ENCODE measurements around the gene AGPS. TPM values are rescaled to one million over a fixed set of nuclear protein-coding genes. Genes with fewer than 3 reads are reported as not detected.

AGPS gene
- polyA plus RNA-seq, 3 donors from 2014 or later: 16.1 to 27.2 (median 18.0) TPM

- H3K27me3 Mint-ChIP-seq (ENCODE audit: low read depth in 3 of 3): peaks cover 0 to 6% (median 3%) of the 10 kb centered on the region in 3 donors
- no peaks in the 10 kb centered on the region for H3K36me3 Mint-ChIP-seq
- DNase-seq: no peak
- no peaks in the 10 kb centered on the region for H3K9me3 Mint-ChIP-seq
- peaks cover 60 to 88% of the 10 kb centered on the region in 2 donors for H3K4me1 Mint-ChIP-seq
- no peak overlapping the region for H3K4me3 Mint-ChIP-seq
- H3K27ac Mint-ChIP-seq: peak overlapping the region in 1 of 6 donors; percentile 31
These were observed 2.9 kb downstream of the AGPS start for GRCh38 chr2:177395351-177396065.

DNA sequence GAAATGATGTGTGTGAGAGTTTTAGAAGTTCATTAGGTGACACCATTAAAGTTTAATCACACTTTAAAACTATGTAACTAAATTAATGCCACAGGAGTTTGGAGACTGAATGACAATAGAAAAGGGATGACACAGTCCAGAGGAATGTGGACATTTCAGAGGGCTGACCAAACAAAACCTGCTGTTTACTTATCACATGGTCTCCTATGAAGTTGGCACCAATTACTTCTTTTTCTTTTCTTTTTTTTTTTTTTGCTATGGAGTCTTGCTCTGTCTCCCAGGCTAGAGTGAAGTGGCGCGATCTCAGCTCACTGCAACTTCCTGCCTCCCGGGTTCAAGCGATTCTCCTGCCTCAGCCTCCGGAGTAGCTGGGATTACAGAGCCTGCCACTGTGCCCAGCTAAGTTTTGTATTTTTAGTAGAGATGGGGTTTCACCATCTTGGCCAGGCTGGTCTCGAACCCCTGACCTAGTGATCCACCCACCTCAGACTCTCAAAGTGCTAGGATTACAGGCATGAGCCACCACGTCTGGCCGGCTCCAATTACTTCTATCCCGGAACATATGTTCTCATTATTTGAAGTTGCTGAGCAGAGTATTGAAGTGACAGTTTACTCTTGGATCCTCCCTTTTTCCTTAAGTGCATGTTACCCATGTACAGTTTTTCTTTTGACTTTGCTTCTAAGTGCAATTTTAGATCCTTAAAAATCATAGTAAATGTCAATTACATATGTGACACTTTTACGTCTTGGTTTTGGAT is 4.3 kb downstream of the AGPS start:
- Mint-ChIP-seq H3K4me1 (peaks cover 57 to 88% of the 10 kb centered on the region in 2 donors), H3K36me3 (no peaks in the 10 kb centered on the region), H3K27ac (no peak overlapping the region), H3K27me3 (ENCODE audit: low read depth in 3 of 3) (peaks cover 0 to 6% (median 3%) of the 10 kb centered on the region in 3 donors), H3K9me3 (no peaks in the 10 kb centered on the region), H3K4me3 (peak overlapping the region in 1 of 5 donors; percentile 24)
- DNase-seq: no peak

DNA sequence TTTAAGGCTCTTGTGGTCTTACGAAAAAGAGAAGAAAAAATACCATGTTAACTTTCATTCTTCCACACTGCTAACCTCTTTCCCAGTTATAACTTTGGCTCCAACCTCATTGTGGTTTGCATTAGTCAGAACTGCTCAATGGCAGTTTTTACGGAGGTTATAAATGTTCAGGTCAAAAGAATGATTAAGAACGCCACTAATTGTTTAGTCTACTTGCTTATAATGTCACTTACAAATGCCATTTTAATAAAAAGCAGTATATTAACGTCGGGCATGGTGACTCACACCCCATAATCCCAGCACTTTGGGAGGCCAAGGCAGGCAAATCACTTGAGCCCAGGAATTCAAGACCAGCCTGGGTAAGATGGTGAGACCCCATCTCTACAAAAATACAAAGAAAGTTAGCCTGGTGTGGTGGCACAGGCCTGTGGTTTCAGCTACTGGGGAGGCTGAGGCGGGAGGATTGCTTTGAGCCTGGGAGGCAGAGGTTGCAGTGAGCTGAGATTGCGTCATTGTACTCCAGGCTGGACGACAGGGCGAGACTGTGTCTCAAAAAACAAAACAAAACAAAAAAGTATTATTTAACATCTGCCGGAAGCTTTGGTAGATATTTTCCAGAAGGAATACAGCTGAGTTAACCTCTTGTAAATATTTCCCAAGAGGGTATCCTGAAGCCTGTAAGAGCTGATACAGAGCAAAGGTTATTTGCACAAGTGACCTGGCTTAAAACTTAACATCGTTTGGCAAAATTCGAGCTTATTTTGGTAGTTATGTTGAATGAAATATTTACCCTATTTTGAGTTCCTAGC is 5.1 kb downstream of the AGPS start:
- Mint-ChIP-seq H3K27me3 (ENCODE audit: low read depth in 3 of 3) (peaks cover 0 to 6% (median 0%) of the 10 kb centered on the region in 3 donors), H3K27ac (peak overlapping the region in 1 of 6 donors; percentile 32), H3K4me3 (no peak overlapping the region), H3K9me3 (no peaks in the 10 kb centered on the region), H3K36me3 (no peaks in the 10 kb centered on the region), H3K4me1 (peaks cover 54 to 91% of the 10 kb centered on the region in 2 donors)
- no peak for DNase-seq

- H3K36me3 Mint-ChIP-seq: no peaks in the 10 kb centered on the region
- no peak overlapping the region for H3K4me3 Mint-ChIP-seq
- no peaks in the 10 kb centered on the region for H3K9me3 Mint-ChIP-seq
- H3K4me1 Mint-ChIP-seq: peaks cover 53 to 90% of the 10 kb centered on the region in 2 donors
- no peak for DNase-seq
- peak overlapping the region in 1 of 6 donors; percentile 6 for H3K27ac Mint-ChIP-seq
- peaks cover 0 to 1% (median 0%) of the 10 kb centered on the region in 3 donors for H3K27me3 Mint-ChIP-seq (ENCODE audit: low read depth in 3 of 3)
These were observed 5.7 kb downstream of the AGPS start for GRCh38 chr2:177398290-177398683.

- Mint-ChIP-seq H3K27ac (peak overlapping the region in 1 of 6 donors; percentile 71), H3K4me3 (no peak overlapping the region), H3K9me3 (no peaks in the 10 kb centered on the region), H3K4me1 (peaks cover 51 to 90% of the 10 kb centered on the region in 2 donors), H3K36me3 (no peaks in the 10 kb centered on the region), H3K27me3 (ENCODE audit: low read depth in 3 of 3) (no peaks in the 10 kb centered on the region)
- DNase-seq: no peak
These were observed 6.2 kb downstream of the AGPS start for GRCh38 chr2:177398791-177399190.

GRCh38 chr2:177399376-177399775 is 6.8 kb downstream of the AGPS start:
- Mint-ChIP-seq H3K27ac (no peak overlapping the region), H3K4me3 (no peak overlapping the region), H3K9me3 (no peaks in the 10 kb centered on the region), H3K36me3 (no peaks in the 10 kb centered on the region), H3K4me1 (peaks cover 50 to 90% of the 10 kb centered on the region in 2 donors), H3K27me3 (ENCODE audit: low read depth in 3 of 3) (no peaks in the 10 kb centered on the region)
- DNase-seq: no peak

DNA sequence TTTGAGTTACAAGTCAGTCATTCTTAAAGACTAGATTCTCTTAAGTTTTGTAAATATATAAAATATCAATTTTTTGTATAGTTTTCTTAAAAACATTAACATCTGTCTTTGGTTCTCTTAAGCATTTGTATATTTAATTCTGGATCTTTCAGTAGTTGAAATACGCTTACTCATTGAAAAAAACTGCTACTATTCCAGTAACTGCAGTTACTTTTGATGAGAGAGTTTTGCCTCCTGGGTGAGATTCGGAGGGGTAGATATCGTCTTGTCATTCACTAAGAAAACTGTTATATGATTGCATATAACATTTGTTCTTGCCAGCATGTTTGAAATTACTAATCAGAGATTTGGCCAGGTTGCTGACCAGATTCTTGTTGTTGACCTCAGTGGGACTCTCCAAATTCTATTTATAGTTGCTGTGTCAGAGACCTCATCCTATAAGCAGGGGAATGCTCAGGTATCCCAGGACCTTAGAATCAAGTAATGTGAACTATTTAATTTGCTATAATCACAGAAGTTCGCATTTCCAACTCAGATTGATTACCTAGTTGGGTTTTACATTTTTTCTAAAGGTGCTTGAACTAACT is 7.9 kb downstream of the AGPS start:
- no peaks in the 10 kb centered on the region for H3K27me3 Mint-ChIP-seq (ENCODE audit: low read depth in 3 of 3)
- H3K4me3 Mint-ChIP-seq: no peak overlapping the region
- H3K4me1 Mint-ChIP-seq: peaks cover 42 to 90% of the 10 kb centered on the region in 2 donors
- no peak for DNase-seq
- no peaks in the 10 kb centered on the region for H3K9me3 Mint-ChIP-seq
- no peaks in the 10 kb centered on the region for H3K36me3 Mint-ChIP-seq
- no peak overlapping the region for H3K27ac Mint-ChIP-seq

GRCh38 chr2:177402096-177402495 is 9.5 kb downstream of the AGPS start:
- Mint-ChIP-seq H3K36me3 (no peaks in the 10 kb centered on the region), H3K4me3 (no peak overlapping the region), H3K27me3 (ENCODE audit: low read depth in 3 of 3) (no peaks in the 10 kb centered on the region), H3K9me3 (no peaks in the 10 kb centered on the region), H3K4me1 (peaks cover 50 to 91% of the 10 kb centered on the region in 2 donors), H3K27ac (no peak overlapping the region)
- no peak for DNase-seq

GRCh38 chr2:177403838-177404237 is 11.3 kb downstream of the AGPS start:
- Mint-ChIP-seq H3K4me3 (no peak overlapping the region), H3K27ac (no peak overlapping the region), H3K27me3 (ENCODE audit: low read depth in 3 of 3) (no peaks in the 10 kb centered on the region), H3K36me3 (no peaks in the 10 kb centered on the region), H3K4me1 (peaks cover 47 to 91% of the 10 kb centered on the region in 2 donors), H3K9me3 (no peaks in the 10 kb centered on the region)
- no peak for DNase-seq

DNA sequence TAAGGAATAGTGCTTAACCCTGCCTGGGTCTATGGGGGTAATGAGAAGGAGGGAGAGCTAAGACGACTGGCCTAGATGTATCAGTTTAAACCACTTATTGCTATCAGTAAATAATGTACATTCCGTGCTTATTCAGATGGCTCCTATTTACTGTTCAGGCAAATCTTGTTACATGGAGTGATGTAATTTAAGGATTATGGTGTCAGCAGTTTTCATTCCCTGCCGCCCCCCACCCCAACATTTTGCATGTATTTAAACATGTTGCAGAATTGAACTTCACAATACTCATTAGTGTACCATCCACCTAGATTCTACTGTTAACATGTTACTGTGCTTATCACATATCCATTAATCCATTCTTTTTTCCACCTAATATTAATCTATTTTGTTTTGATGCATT is 11.7 kb downstream of the AGPS start:
- Mint-ChIP-seq H3K4me1 (peaks cover 43 to 88% of the 10 kb centered on the region in 2 donors), H3K4me3 (no peak overlapping the region), H3K36me3 (no peaks in the 10 kb centered on the region), H3K9me3 (no peaks in the 10 kb centered on the region), H3K27me3 (ENCODE audit: low read depth in 3 of 3) (no peaks in the 10 kb centered on the region), H3K27ac (no peak overlapping the region)
- no peak for DNase-seq

DNA sequence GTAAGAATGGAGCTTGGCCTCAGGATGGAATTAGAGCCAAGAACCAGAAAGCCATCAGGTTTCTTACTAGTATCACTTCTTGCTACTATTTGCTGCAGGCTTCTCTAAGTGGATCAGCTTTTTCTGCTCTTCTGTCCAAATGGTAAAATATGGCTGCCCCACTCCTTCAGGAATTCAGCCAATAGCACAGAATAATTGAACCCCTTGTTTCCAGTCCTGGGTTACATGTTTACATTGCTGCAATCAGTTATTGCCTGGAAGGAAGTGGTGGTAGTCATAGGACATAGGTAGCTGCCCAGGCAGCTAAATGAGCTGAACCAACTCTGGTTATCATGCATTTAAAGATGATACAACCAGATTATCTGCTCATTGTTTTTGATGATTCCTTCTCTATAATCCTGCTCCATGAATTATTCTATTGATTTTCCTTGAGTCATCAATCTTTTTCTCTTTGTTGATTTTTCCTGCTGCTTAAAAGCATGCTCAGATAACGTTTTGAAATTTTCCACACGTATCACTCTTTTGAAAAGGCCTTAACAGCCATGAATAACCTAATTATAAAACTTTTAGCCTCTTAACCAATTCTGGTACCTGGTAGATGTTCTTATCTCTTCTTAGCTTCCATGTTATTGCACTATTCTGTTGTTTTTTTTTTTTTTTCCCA is 12.6 kb downstream of the AGPS start:
- Mint-ChIP-seq H3K27ac (no peak overlapping the region), H3K9me3 (no peaks in the 10 kb centered on the region), H3K27me3 (ENCODE audit: low read depth in 3 of 3) (no peaks in the 10 kb centered on the region), H3K36me3 (no peaks in the 10 kb centered on the region), H3K4me3 (peak overlapping the region in 1 of 5 donors; percentile 35), H3K4me1 (peaks cover 42 to 79% of the 10 kb centered on the region in 2 donors)
- no peak for DNase-seq

DNA sequence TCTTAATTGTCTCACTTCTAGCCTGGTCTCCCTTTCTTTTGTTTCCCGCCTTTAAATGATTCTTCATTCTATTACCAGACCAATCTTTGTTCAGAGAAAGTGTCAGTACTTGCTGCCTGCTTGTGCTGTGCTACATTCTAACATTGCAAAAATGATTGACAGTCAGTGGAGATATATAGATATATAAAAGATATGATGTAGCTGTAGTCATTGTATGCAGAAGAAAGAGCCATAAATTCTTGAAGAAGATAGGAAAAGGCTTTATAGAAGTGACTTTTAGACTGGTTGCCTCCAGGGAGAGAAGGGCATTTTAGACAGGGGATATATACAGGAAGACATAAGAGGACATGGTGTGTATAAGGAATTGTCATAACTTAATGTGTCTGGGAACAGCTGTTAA is 13.6 kb downstream of the AGPS start:
- no peaks in the 10 kb centered on the region for H3K27me3 Mint-ChIP-seq (ENCODE audit: low read depth in 3 of 3)
- no peaks in the 10 kb centered on the region for H3K36me3 Mint-ChIP-seq
- peaks cover 42 to 73% of the 10 kb centered on the region in 2 donors for H3K4me1 Mint-ChIP-seq
- DNase-seq: no peak
- H3K9me3 Mint-ChIP-seq: no peaks in the 10 kb centered on the region
- no peak overlapping the region for H3K27ac Mint-ChIP-seq
- H3K4me3 Mint-ChIP-seq: no peak overlapping the region

- Mint-ChIP-seq H3K4me1 (peaks cover 47 to 78% of the 10 kb centered on the region in 2 donors), H3K9me3 (no peaks in the 10 kb centered on the region), H3K27ac (peak overlapping the region in 1 of 6 donors; percentile 7), H3K4me3 (no peak overlapping the region), H3K27me3 (ENCODE audit: low read depth in 3 of 3) (no peaks in the 10 kb centered on the region), H3K36me3 (no peaks in the 10 kb centered on the region)
- DNase-seq: no peak
These were observed 14.5 kb downstream of the AGPS start for GRCh38 chr2:177407031-177407430.

All from immature natural killer cell (primary cell).